ENCODE results near the gene SFI1. TPM values are rescaled to one million over a fixed set of nuclear protein-coding genes. Genes with fewer than 3 reads are reported as not detected.

Gene SFI1
- total and polyA plus RNA-seq, 7 donors, result 6.5 to 40.9 (median 17.5) TPM

- TF ChIP-seq EP300 (IDR thresholded peaks at IDR 0.05) (no peak), CTCF (IDR thresholded peaks at IDR 0.05) (no peak), POLR2AphosphoS5 (IDR thresholded peaks at IDR 0.05) (no peak), POLR2A (IDR thresholded peaks at IDR 0.05) (no peak)
- Histone ChIP-seq H3K36me3 (peaks cover 0 to 51% (median 5%) of the 10 kb centered on the region in 4 donors), H3K4me1 (peaks cover 0 to 38% (median 25%) of the 10 kb centered on the region in 4 donors), H3K4me3 (no peak overlapping the region), H3K9me3 (no peaks in the 10 kb centered on the region), H3K27me3 (no peaks in the 10 kb centered on the region), H3K27ac (no peak overlapping the region)
- DNase-seq, result no peak
- intact Hi-C loops (cut with DNase I), result loop anchor here (10.0 kb wide), 1 partner anchor 58 kb away; no protein-coding TSS in a partner anchor
- 99 to 100% methylated on average over 2 of the region's 2 CpGs for WGBS, 2 donors
Observed at GRCh38 chr22:31486951-31487350, 9.4 kb upstream of the SFI1 start.

GRCh38 chr22:31488346-31488883 lies 7.9 kb upstream of the SFI1 start:
- H3K4me1 ChIP-seq, result peaks cover 0 to 34% (median 25%) of the 10 kb centered on the region in 4 donors

GRCh38 chr22:31488988-31489617 lies 7.2 kb upstream of the SFI1 start:
- Histone ChIP-seq H3K36me3 (peaks cover 0 to 30% (median 4%) of the 10 kb centered on the region in 4 donors), H3K9me3 (no peaks in the 10 kb centered on the region), H3K27ac (peak overlapping the region; percentile 91 to 97 (median 94)), H3K4me3 (peak overlapping the region; percentile 64 to 83 (median 80)), H3K4me1 (peaks cover 0 to 30% (median 25%) of the 10 kb centered on the region in 4 donors), H3K27me3 (no peaks in the 10 kb centered on the region)
- intact Hi-C loops (cut with DNase I), result loop anchor here (10.0 kb wide), 1 partner anchor 56 kb away; no protein-coding TSS in a partner anchor
- TF ChIP-seq CTCF (IDR thresholded peaks at IDR 0.05), result no peak
- TF ChIP-seq POLR2A (IDR thresholded peaks at IDR 0.05), result no peak
- no peak for TF ChIP-seq POLR2AphosphoS5 (IDR thresholded peaks at IDR 0.05)
- TF ChIP-seq EP300 (IDR thresholded peaks at IDR 0.05), result no peak
- DNase-seq, result no peak
- WGBS, 2 donors, result 0 to 1% methylated on average over 61 of the region's 61 CpGs

More at GRCh38 chr22:31488346-31488883, 7.9 kb upstream of the SFI1 start:
- TF ChIP-seq CTCF (IDR thresholded peaks at IDR 0.05), result no peak
- no peak for TF ChIP-seq POLR2A (IDR thresholded peaks at IDR 0.05)
- TF ChIP-seq POLR2AphosphoS5 (IDR thresholded peaks at IDR 0.05), result no peak
- TF ChIP-seq EP300 (IDR thresholded peaks at IDR 0.05), result no peak
- 68 to 75% methylated on average over 6 of the region's 6 CpGs for WGBS, 2 donors
- H3K9me3 ChIP-seq, result no peaks in the 10 kb centered on the region
- H3K36me3 ChIP-seq, result peaks cover 0 to 37% (median 4%) of the 10 kb centered on the region in 4 donors
- H3K27ac ChIP-seq, result peak overlapping the region; percentile 91 to 97 (median 94)
- no peaks in the 10 kb centered on the region for H3K27me3 ChIP-seq
- peak overlapping the region; percentile 64 to 83 (median 80) for H3K4me3 ChIP-seq
- intact Hi-C loops (cut with DNase I), result loop anchor here (10.0 kb wide), 1 partner anchor 56 kb away; no protein-coding TSS in a partner anchor
- no peak for DNase-seq

GRCh38 chr22:31489632-31490495 lies 6.5 kb upstream of the SFI1 start, which contains the start of gene EIF4ENIF1:
TSS of gene EIF4ENIF1 (minus strand) at chr22:31489842. CDS start at chr22:31488718, 1,124 bp downstream.
- H3K9me3 ChIP-seq, result no peaks in the 10 kb centered on the region
- H3K27me3 ChIP-seq, result no peaks in the 10 kb centered on the region
- peak; percentile 92 for DNase-seq
- H3K4me1 ChIP-seq, result peaks cover 0 to 30% (median 25%) of the 10 kb centered on the region in 4 donors
- intact Hi-C loops (cut with DNase I), result loop anchor here (10.0 kb wide), 2 partner anchors 55 to 985 kb away; partner anchors contain the start of gene FBXO7
- peak within 1 kb of the TSS; percentile 91 to 97 (median 94) for H3K27ac ChIP-seq
- H3K36me3 ChIP-seq, result peaks cover 0 to 22% (median 4%) of the 10 kb centered on the region in 4 donors
- H3K4me3 ChIP-seq, result peak within 1 kb of the TSS; percentile 64 to 83 (median 80)
- TF ChIP-seq POLR2A (IDR thresholded peaks at IDR 0.05) (peak in 1 of 2 donors; percentile 12), EP300 (IDR thresholded peaks at IDR 0.05) (no peak), POLR2AphosphoS5 (IDR thresholded peaks at IDR 0.05) (peak; percentile 32 to 83 (median 69)), CTCF (IDR thresholded peaks at IDR 0.05) (no peak)
- WGBS, 2 donors, result 1% methylated on average over 100 of the region's 100 CpGs
